Measurements from ENCODE around the gene ERVH48-1. TPM values are rescaled to one million over a fixed set of nuclear protein-coding genes. Genes with fewer than 3 reads are reported as not detected.
"Not testable (repeated sequence)": the region's sequence is repeated elsewhere in the genome, so short reads cannot be mapped to it uniquely, and the experiment has no call there.

ERVH48-1 gene
- total RNA-seq, 1 experiment from 2014 or later = 37.9 TPM

- Mint-ChIP-seq H3K9me3 (ENCODE audit: unreplicated experiment) (no peaks in the 10 kb centered on the region), H3K27ac (ENCODE audit: unreplicated experiment) (peak overlapping the region; percentile 46), H3K36me3 (ENCODE audit: insufficient read depth, unreplicated experiment) (peaks cover 88% of the 10 kb centered on the region), H3K27me3 (ENCODE audit: insufficient read depth, unreplicated experiment) (no peaks in the 10 kb centered on the region), H3K4me3 (ENCODE audit: unreplicated experiment) (peak overlapping the region; percentile 5), H3K4me1 (ENCODE audit: low read depth, unreplicated experiment) (peaks cover 47% of the 10 kb centered on the region)
- BruUV-seq (replicated peaks) = no TSS peak
- intact Hi-C loops (cut with micrococcal nuclease; ENCODE audit: unreplicated experiment) = no loop called here
- Histone ChIP-seq H3K27me3 (replicated peaks; ENCODE audit: control insufficient read depth, insufficient read depth, low read length) (no peaks in the 10 kb centered on the region), H3K9me3 (no peaks in the 10 kb centered on the region), H3K4me1 (peaks cover 46% of the 10 kb centered on the region), H3K4me3 (ENCODE audit: low read depth, low read length) (no peak overlapping the region), H3K36me3 (ENCODE audit: control insufficient read depth, insufficient read depth, low read length) (no peaks in the 10 kb centered on the region)
- TF ChIP-seq CTCF (IDR thresholded peaks at IDR 0.05; ENCODE audit: insufficient read depth in 1 of 2, low read depth in 1 of 2, low read length in 1 of 2, severe bottlenecking in 1 of 2, unreplicated experiment in 1 of 2) = no peak
- CTCF ChIA-PET = no interaction called here
- no peak for DNase-seq
- POLR2A ChIA-PET = no interaction called here
Observed at GRCh38 chr21:42942244-42942643, 16.8 kb upstream of the ERVH48-1 start.

- no peak for DNase-seq
- Mint-ChIP-seq H3K4me1 (ENCODE audit: low read depth, unreplicated experiment) (peaks cover 52% of the 10 kb centered on the region), H3K27me3 (ENCODE audit: insufficient read depth, unreplicated experiment) (no peaks in the 10 kb centered on the region), H3K36me3 (ENCODE audit: insufficient read depth, unreplicated experiment) (peaks cover 90% of the 10 kb centered on the region), H3K4me3 (ENCODE audit: unreplicated experiment) (no peak overlapping the region), H3K27ac (ENCODE audit: unreplicated experiment) (peak overlapping the region; percentile 46), H3K9me3 (ENCODE audit: unreplicated experiment) (no peaks in the 10 kb centered on the region)
- Histone ChIP-seq H3K9me3 (no peaks in the 10 kb centered on the region), H3K4me1 (peaks cover 47% of the 10 kb centered on the region), H3K36me3 (ENCODE audit: control insufficient read depth, insufficient read depth, low read length) (no peaks in the 10 kb centered on the region), H3K27me3 (replicated peaks; ENCODE audit: control insufficient read depth, insufficient read depth, low read length) (no peaks in the 10 kb centered on the region), H3K4me3 (ENCODE audit: low read depth, low read length) (no peak overlapping the region)
- ChIA-PET POLR2A (no interaction called here), CTCF (no interaction called here)
- no peak for TF ChIP-seq CTCF (IDR thresholded peaks at IDR 0.05; ENCODE audit: insufficient read depth in 1 of 2, low read depth in 1 of 2, low read length in 1 of 2, severe bottlenecking in 1 of 2, unreplicated experiment in 1 of 2)
- intact Hi-C loops (cut with micrococcal nuclease; ENCODE audit: unreplicated experiment) = no loop called here
- no TSS peak for BruUV-seq (replicated peaks)
Observed at GRCh38 chr21:42941696-42942085, 16.3 kb upstream of the ERVH48-1 start.

- no peak overlapping the region for H3K4me3 ChIP-seq (ENCODE audit: low read depth, low read length)
- H3K27me3 Mint-ChIP-seq (ENCODE audit: insufficient read depth, unreplicated experiment) = no peaks in the 10 kb centered on the region
- H3K9me3 ChIP-seq = no peaks in the 10 kb centered on the region
- ChIA-PET CTCF (no interaction called here), POLR2A (interaction anchor here (1.0 kb wide), 1 partner anchor 34 kb away, joined by 4 read pairs; the partner anchor contains the start of gene PKNOX1)
- H3K4me1 Mint-ChIP-seq (ENCODE audit: low read depth, unreplicated experiment) = peaks cover 51% of the 10 kb centered on the region
- BruUV-seq (replicated peaks) = no TSS peak
- no peaks in the 10 kb centered on the region for H3K36me3 ChIP-seq (ENCODE audit: control insufficient read depth, insufficient read depth, low read length)
- peaks cover 59% of the 10 kb centered on the region for H3K4me1 ChIP-seq
- H3K9me3 Mint-ChIP-seq (ENCODE audit: unreplicated experiment) = no peaks in the 10 kb centered on the region
- peak overlapping the region; percentile 69 for H3K27ac Mint-ChIP-seq (ENCODE audit: unreplicated experiment)
- peak overlapping the region; percentile 11 for H3K4me3 Mint-ChIP-seq (ENCODE audit: unreplicated experiment)
- peaks cover 91% of the 10 kb centered on the region for H3K36me3 Mint-ChIP-seq (ENCODE audit: insufficient read depth, unreplicated experiment)
- intact Hi-C loops (cut with micrococcal nuclease; ENCODE audit: unreplicated experiment) = no loop called here
- DNase-seq = no peak
- no peaks in the 10 kb centered on the region for H3K27me3 ChIP-seq (replicated peaks; ENCODE audit: control insufficient read depth, insufficient read depth, low read length)
- no peak for TF ChIP-seq CTCF (IDR thresholded peaks at IDR 0.05; ENCODE audit: insufficient read depth in 1 of 2, low read depth in 1 of 2, low read length in 1 of 2, severe bottlenecking in 1 of 2, unreplicated experiment in 1 of 2)
Observed at GRCh38 chr21:42939582-42940413, 14.4 kb upstream of the ERVH48-1 start.

GRCh38 chr21:42938606-42938995, 13.2 kb upstream of the ERVH48-1 start:
- Mint-ChIP-seq H3K4me1 (ENCODE audit: low read depth, unreplicated experiment) (peaks cover 43% of the 10 kb centered on the region), H3K4me3 (ENCODE audit: unreplicated experiment) (peak overlapping the region; percentile 72), H3K27ac (ENCODE audit: unreplicated experiment) (peak overlapping the region; percentile 83), H3K36me3 (ENCODE audit: insufficient read depth, unreplicated experiment) (peaks cover 90% of the 10 kb centered on the region)
- H3K9me3 Mint-ChIP-seq (ENCODE audit: unreplicated experiment); BruUV-seq (replicated peaks); H3K4me3 ChIP-seq (ENCODE audit: low read depth, low read length); H3K27me3 ChIP-seq (replicated peaks; ENCODE audit: control insufficient read depth, insufficient read depth, low read length); H3K36me3 ChIP-seq (ENCODE audit: control insufficient read depth, insufficient read depth, low read length); H3K27me3 Mint-ChIP-seq (ENCODE audit: insufficient read depth, unreplicated experiment); intact Hi-C loops (cut with micrococcal nuclease; ENCODE audit: unreplicated experiment); CTCF ChIA-PET; H3K9me3 ChIP-seq; DNase-seq: not testable (repeated sequence)
- POLR2A ChIA-PET = interaction anchor here (0.6 kb wide), 1 partner anchor 19 kb away, joined by 3 read pairs; no protein-coding TSS in a partner anchor
- H3K4me1 ChIP-seq = peaks cover 59% of the 10 kb centered on the region

Data from Caco-2 (cell line).